Activated T-cell treated with anti-CD3 and anti-CD28 coated beads for 1 hour (primary cell): ENCODE results near the gene PPP2R3A.
A peak's percentile ranks its signal among the peaks of the same experiment; 100 is the strongest.
"Not testable (repeated sequence)": the region's sequence is repeated elsewhere in the genome, so short reads cannot be mapped to it uniquely, and the experiment has no call there.

Experiments used
- DNase-seq: peaks from one replicate; pipeline ENCODE4 v3.0.0-alpha.2; 2020; ENCODE audit warnings: low read depth

Gene PPP2R3A

GRCh38 chr3:136023264-136023978, 57.9 kb downstream of the PPP2R3A start:
- no peak for DNase-seq

GRCh38 chr3:136036306-136036705, 70.8 kb downstream of the PPP2R3A start:
- no peak for DNase-seq

- no peak for DNase-seq
These were observed 73.1 kb downstream of the PPP2R3A start for GRCh38 chr3:136038668-136039067.

- no peak for DNase-seq
These were observed 77.2 kb downstream of the PPP2R3A start for GRCh38 chr3:136042608-136043221.

- DNase-seq, result no peak
These were observed 79.6 kb downstream of the PPP2R3A start for GRCh38 chr3:136044980-136045745.

GRCh38 chr3:136048068-136048467, 82.5 kb downstream of the PPP2R3A start:
- DNase-seq, result no peak

- DNase-seq, result no peak
These were observed 84.7 kb downstream of the PPP2R3A start for GRCh38 chr3:136050250-136050649.

- no peak for DNase-seq
These were observed 90.0 kb downstream of the PPP2R3A start for GRCh38 chr3:136055491-136055890.

- DNase-seq, result no peak
These were observed 101.7 kb downstream of the PPP2R3A start for GRCh38 chr3:136067211-136067610.

- no peak for DNase-seq
These were observed 103.2 kb downstream of the PPP2R3A start for GRCh38 chr3:136068708-136069107.

- no peak for DNase-seq
These were observed 104.4 kb downstream of the PPP2R3A start for GRCh38 chr3:136069933-136070332.

GRCh38 chr3:136070334-136070733, 104.8 kb downstream of the PPP2R3A start:
- no peak for DNase-seq

GRCh38 chr3:136070953-136071949, 105.7 kb downstream of the PPP2R3A start:
- DNase-seq, result no peak

- no peak for DNase-seq
These were observed 109.1 kb downstream of the PPP2R3A start for GRCh38 chr3:136074546-136075170.

GRCh38 chr3:136075218-136075808, 109.8 kb downstream of the PPP2R3A start:
- peak; percentile 62 for DNase-seq

GRCh38 chr3:136075811-136076210, 110.3 kb downstream of the PPP2R3A start:
- no peak for DNase-seq

GRCh38 chr3:136078421-136079364, 113.2 kb downstream of the PPP2R3A start:
- DNase-seq, result no peak

- not testable (repeated sequence) for DNase-seq
These were observed 118.3 kb downstream of the PPP2R3A start for GRCh38 chr3:136083641-136084382.

- DNase-seq, result not testable (repeated sequence)
These were observed 119.5 kb downstream of the PPP2R3A start for GRCh38 chr3:136085067-136085466.
